Astrocyte of the spinal cord (primary cell): ENCODE data around the gene GTF2A1L.

Experiments
- DNase-seq: peaks from one replicate; pipeline ENCODE4 v3.0.0; 2011; ENCODE audit warnings: low read depth, low spot score
- H3K4me3 ChIP-seq: 2 replicates; pipeline ENCODE4 v1.5.1; 2011; ENCODE audit warnings: low read depth, mild to moderate bottlenecking, low read length, moderate library complexity
- in situ Hi-C: cut with HindIII; loops from 2 replicates; pipeline ENCODE4 v1.10.0; 2017; ENCODE audit warnings: low sequenced_read_pairs
- TF ChIP-seq, protein P1 (sequence below): IDR thresholded peaks from 2 replicates; pipeline ENCODE4 v1.5.1; 2012; ENCODE audit warnings: low read depth, mild to moderate bottlenecking, low read length, inconsistent platforms

GTF2A1L gene

DNA sequence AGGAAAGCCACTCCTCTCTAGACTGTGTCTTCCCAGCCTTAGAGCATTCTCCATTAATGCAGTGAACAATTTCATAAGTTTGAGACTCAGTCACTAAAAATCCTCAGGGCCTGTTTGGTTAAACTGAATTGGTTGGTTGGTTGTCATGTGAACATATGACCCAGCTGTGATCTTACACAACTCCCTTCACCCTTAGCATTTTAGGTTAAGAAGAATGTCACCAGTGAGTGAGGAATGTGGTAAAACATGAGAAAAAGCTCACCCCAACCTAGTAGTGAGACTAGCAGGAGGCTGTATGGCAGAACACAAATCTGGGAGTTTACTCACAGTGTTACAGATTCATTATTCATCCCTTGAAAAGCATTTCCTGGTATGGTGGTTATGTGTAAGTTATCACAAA lies 105.5 kb downstream of the GTF2A1L start:
- in situ Hi-C loops, result no loop called here
- no peak overlapping the region for H3K4me3 ChIP-seq
- TF ChIP-seq, protein P1, sequence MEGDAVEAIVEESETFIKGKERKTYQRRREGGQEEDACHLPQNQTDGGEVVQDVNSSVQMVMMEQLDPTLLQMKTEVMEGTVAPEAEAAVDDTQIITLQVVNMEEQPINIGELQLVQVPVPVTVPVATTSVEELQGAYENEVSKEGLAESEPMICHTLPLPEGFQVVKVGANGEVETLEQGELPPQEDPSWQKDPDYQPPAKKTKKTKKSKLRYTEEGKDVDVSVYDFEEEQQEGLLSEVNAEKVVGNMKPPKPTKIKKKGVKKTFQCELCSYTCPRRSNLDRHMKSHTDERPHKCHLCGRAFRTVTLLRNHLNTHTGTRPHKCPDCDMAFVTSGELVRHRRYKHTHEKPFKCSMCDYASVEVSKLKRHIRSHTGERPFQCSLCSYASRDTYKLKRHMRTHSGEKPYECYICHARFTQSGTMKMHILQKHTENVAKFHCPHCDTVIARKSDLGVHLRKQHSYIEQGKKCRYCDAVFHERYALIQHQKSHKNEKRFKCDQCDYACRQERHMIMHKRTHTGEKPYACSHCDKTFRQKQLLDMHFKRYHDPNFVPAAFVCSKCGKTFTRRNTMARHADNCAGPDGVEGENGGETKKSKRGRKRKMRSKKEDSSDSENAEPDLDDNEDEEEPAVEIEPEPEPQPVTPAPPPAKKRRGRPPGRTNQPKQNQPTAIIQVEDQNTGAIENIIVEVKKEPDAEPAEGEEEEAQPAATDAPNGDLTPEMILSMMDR, result no peak
- peak; percentile 42 for DNase-seq

DNA sequence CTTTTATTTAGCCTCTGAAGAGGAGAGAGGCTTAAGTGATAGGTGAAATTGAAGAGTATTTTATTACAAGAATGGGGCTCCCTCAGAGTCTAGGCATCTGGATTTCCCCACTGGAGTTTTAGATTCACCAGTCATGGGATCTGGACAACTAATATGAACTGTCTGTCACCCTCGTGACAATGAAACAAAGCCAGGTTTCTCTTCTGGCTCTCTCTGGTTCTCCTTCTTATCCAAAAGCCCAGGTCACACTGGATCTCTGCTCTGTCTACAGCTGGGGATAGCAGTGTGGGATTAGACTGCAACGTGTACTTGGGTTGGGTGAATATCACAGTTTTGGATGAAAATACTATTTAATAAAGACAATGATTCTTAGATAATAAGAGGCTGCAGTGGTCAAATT lies 106.6 kb downstream of the GTF2A1L start:
- no peak for DNase-seq
- TF ChIP-seq, protein P1, result no peak
- in situ Hi-C loops, result no loop called here
- H3K4me3 ChIP-seq, result no peak overlapping the region

DNA sequence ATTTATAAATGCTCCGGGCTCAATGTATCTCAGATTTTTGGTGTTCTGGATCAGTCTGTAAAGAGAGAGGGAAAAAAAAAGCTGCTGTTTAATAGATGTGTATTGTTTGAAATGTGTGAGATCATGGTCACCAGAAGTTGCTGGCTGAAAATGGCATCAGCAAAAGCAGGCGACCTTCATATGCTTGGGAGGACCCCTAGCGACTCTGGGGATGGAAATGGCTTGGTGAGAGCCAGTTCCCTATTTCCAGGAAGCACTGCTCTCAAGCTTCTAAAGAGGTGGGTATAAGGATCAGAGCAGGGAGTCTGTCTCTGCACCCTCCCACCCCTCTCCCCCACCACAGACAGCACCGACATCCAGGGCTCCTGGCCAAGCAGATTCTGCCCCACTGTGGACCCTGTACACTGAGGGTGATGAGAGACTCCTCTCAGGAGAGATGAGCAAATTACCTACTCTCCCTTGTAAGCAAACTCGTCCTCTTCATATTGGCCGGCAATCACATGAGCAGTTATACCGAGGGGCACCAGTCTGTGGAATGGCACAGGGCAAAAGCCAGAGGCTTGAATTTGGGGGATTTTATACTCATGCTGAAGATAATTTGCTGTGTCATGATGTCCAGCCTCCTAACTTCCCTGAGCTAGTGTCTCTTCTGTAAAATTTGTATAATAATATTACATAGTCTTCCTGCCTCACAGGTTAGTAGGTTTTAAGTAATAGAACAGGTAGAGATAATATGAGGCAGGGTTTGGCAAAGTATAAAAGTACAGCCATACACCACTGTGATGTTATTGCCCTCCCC lies 108.2 kb downstream of the GTF2A1L start:
- no peak overlapping the region for H3K4me3 ChIP-seq
- in situ Hi-C loops, result no loop called here
- TF ChIP-seq, protein P1, result no peak
- no peak for DNase-seq

DNA sequence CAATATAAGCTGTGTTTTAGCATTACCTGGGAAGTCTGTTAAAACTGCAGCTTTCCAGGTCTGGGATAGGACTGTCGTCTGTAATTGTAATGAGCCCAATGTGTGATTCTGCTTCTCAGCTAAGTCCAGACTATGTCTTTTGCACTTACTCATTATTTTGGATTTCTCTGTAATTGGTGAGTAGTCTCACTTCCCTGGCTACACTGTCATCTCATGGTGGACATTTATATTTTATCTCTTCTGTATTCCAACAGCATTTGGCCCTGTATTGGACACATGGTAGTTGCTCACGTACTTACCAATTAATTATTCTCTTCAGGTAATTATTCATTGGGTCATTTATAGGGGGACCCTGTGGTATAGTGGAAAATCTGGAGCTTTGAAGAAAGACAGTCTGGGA lies 109.9 kb downstream of the GTF2A1L start:
- no peak for DNase-seq
- TF ChIP-seq, protein P1, result no peak
- in situ Hi-C loops, result no loop called here
- H3K4me3 ChIP-seq, result no peak overlapping the region

DNA sequence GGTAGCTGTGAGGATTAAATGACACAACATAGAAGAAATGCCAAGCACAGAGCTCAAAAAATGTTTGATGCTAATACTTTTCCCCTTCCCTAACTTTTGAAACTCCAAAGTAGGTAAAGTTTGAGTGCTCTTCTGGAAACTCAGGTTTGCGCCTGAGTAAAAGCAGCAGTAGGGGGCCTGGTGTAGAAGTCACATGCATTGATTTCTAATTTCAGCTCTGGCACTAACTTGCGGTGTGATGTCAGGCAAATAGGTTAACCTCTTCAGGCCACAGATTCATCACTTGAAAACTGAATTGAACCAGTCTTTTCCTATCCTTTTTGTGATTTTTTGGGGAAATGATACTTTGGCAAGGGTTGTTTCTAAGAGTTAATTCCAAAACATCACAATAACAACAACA lies 110.6 kb downstream of the GTF2A1L start:
- H3K4me3 ChIP-seq, result no peak overlapping the region
- in situ Hi-C loops, result no loop called here
- TF ChIP-seq, protein P1, result no peak
- no peak for DNase-seq

DNA sequence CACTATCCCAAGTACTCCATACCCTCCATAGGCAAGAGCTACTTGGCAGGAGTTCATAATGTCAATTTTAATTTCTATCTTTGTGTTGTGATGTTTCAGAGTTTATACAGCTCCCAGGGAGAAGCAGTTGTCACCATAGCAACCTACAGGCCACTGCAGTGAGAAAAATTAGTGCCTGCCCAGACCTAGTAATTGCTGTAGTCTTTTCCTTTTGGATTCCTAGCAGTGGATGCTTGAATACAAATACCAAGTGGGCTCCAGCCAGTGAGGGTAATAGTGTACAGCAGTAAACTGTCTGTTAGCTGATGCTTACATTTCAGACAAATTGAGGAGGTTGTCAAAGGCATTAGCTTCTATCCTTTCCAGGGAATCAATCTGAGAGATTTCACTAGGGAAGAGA lies 111.2 kb downstream of the GTF2A1L start:
- TF ChIP-seq, protein P1, result no peak
- no peak for DNase-seq
- in situ Hi-C loops, result no loop called here
- H3K4me3 ChIP-seq, result no peak overlapping the region
